GM21360 (cell line): Measurements from ENCODE around the gene ARHGAP15.

Experiments
- ATAC-seq: cut with Tn5 transposase; IDR thresholded peaks from one replicate; pipeline ENCODE4 v1.9.1; 2021; ENCODE audit warnings: mild to moderate bottlenecking, moderate library complexity; ENCODE audit not compliant: unreplicated experiment

The ARHGAP15 gene

GRCh38 chr2:143144813-143145455 is 15.7 kb downstream of the ARHGAP15 start:
- no peak for ATAC-seq

GRCh38 chr2:143146366-143146765 is 17.1 kb downstream of the ARHGAP15 start:
- ATAC-seq = no peak

- ATAC-seq = no peak
These were observed 17.8 kb downstream of the ARHGAP15 start for GRCh38 chr2:143146815-143147530.

DNA sequence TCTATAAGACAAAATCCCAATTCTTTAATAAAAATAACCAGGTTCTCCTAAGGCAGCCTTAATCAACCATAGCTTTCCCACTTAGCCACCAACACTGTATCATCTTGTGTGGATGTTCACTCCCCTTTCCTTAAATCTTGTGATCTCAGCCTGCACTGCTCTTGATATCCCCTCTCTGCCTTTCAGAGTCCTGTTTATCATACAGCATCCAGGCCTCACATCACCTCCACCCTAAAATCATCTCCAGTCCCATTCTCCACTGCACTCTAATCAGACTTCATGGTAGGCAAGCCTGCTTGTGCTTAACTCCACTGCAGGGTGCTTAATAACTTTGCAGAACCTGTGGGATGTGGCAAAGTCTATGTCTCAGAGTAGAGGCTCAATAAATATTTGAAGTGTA is 18.8 kb downstream of the ARHGAP15 start:
- ATAC-seq = no peak

DNA sequence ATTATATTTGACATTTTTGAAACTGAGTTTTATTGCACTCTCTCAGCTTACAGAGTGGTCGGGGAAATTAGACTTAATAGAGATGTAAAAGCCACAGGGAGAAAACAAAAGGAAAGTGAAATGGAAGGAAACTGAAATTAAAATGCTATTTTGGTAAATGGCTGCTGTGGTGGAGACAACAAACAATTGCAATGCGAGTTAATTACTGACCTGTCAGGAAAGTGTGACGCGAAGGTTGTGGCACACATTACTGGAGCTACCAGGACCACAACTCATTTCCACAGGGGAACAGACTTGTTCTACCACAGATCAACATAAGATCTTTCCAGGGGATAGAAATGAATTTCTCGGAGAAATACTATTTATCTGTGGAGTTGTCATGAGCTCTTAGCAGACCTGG is 19.5 kb downstream of the ARHGAP15 start:
- no peak for ATAC-seq

GRCh38 chr2:143150287-143150686 is 21.1 kb downstream of the ARHGAP15 start:
- ATAC-seq = peak; percentile 73

DNA sequence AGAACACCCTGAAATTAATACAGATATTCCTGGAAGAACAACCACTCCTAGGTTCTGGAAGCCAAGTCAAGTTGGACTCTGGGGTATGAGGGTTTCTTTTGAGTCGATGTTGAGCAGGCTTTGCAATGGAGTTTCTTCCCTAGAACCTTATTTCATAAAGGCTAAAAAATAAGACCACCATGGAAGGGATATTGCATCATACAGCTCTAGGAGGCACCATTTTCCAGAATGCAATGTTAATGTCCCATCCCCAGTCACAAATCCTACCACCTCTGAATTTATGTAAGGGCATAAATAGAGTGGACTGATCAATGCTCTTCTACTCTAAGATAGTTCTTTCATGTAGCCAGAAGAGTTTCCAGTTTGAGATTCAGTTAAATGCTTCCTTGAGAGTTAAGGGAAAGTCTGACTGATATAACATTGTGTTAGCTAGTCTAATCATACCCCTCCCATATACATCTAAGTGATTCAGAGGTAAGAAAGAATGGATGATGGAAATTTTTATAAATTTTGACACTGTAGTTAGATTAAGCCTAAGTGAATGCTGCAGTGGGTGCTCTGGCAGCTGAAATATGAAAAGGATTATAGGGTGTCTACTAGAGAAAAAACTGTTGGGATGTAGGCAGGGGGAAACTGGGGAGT is 22.0 kb downstream of the ARHGAP15 start:
- ATAC-seq = no peak

DNA sequence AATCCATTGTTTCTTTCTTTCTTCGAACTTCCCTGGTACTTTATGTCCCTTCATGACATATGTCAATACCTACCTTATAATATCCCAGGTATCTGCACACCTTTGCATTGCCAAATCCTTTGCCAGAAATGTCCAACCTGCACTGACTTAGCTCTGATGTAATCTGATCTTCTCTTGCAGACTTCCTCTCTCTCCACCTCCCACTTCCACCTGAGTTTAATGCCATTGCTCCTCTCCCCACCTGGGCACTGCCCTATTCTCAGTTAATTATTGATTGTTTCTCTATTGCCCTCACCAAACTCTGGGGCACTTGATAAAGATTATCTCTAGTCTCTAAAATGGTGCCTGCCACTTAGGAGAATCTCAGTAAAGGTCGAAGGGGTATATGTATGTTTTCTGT is 23.0 kb downstream of the ARHGAP15 start:
- no peak for ATAC-seq

GRCh38 chr2:143152637-143153036 is 23.4 kb downstream of the ARHGAP15 start:
- ATAC-seq = no peak

GRCh38 chr2:143155661-143156060 is 26.4 kb downstream of the ARHGAP15 start:
- no peak for ATAC-seq

DNA sequence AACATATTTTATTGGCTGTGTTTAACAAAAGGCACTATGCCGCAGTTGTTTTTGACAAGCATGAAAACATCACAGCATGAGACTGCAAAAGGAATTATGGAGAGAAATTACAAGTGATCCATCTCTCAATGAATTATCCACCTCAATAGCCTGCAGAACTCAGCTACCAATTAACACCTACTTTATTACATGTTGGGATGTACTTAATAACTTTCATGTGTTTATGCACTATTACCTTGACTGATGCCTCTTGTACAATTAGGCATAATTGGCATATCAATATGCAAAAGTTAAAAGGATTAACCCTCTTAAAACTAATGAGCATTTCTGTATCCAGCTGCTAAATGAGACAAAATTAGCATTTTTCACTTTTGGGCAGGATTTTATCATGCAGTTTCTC is 27.8 kb downstream of the ARHGAP15 start:
- no peak for ATAC-seq

DNA sequence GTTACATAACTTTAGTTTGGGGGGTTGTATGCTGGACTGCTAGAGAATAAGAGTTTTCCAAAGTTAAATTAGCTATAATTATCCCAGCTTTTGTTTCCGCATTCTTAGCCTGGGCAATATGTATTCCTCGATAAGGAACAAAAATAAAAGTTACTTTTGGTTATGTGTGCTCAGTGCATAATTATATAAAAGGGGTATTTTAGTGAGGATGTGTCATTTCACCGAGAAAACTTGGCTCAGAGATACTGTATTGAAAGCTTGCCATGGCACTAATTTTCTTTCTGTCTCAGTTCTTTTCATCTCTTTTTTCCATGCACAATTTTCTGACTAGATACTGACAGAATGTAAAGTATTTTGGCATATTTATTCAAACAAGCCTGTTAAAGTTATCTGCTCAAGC is 28.2 kb downstream of the ARHGAP15 start:
- no peak for ATAC-seq

- ATAC-seq = no peak
These were observed 28.9 kb downstream of the ARHGAP15 start for GRCh38 chr2:143158098-143158497.

- no peak for ATAC-seq
These were observed 29.6 kb downstream of the ARHGAP15 start for GRCh38 chr2:143158551-143159485.

DNA sequence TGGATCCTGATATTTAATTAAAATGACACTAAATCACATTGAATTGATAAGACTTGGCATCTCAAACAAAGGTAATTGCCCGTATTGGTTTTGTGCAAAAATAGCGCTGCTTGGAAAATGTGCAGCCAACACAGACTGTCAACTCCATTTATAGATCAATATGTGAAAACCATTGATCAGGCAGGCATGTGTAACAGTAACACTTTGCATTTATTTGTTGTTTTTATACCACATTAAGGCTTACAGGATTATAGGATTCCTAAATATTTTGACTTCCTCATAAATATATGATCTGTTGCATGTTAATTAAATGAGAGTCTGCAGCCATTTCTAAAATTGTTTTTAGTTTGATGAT is 30.2 kb downstream of the ARHGAP15 start:
- no peak for ATAC-seq

DNA sequence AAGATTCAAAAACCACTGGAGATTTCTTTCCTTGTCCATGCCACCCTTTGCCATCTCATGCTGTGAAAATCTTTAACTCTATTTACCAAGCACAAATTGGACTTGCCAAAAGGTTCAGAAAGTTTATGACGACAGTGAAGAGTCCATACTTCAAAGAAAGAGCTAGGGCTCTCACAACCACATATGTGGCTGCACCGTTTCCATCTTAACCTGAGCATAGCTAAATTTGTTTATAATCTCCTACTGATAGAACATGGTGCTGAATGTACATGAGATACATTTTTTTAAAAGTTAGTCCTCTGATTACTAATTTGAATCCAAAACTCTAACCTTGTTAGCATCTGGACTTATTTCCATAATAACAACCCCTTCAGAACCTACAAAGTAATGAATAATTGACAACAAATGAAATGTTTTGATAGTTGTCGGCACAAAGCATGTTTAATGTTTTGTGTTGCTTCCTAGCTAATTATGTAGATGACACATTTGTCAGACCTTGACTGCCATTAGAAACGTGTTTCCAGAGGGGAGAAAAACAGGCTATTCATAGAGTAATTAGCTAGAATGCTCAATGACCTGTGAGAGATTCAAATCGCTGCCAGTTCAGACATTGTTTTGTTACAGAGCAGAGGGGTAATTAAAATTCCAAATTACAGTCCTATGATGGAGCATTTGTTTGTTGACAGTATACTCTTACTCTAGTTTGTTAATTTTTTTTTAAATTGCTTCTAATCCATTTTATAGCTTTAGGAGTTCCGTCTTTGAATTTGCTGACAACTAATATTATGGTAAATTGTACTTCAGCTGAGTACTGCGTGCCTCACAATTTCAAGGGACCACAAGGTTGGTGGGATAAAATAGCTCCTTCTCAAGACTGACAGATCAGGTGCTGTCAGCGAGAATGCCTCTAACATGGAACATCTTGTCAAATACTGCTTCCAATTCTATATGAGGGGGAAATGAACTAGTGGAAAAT is 31.8 kb downstream of the ARHGAP15 start:
- no peak for ATAC-seq

GRCh38 chr2:143162123-143162837 is 33.1 kb downstream of the ARHGAP15 start:
- ATAC-seq = peak; percentile 74

DNA sequence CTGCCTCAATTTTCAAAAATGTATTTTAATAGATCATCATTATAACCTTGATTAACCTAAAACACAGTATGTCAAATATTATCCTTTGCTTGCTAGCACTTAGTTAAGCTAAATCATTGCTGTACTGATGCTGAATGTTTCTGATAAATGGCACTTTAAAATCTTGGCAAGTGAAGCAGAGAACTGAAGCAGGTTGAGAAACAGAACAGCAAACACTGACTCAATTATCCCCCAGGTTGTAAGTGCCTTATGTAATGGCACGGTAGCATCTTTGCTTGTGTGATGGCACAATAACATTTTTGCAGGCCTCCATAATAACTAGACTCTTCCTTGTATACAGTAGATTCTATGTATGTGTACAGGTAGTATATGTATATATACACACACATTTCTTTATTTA is 33.8 kb downstream of the ARHGAP15 start:
- no peak for ATAC-seq

GRCh38 chr2:143163499-143163898 is 34.3 kb downstream of the ARHGAP15 start:
- no peak for ATAC-seq
